Left ventricle myocardium superior (tissue), 1 donor: Measurements from ENCODE around the gene EPC1. TPM values are rescaled to one million over a fixed set of nuclear protein-coding genes. Genes with fewer than 3 reads are reported as not detected.
A peak's percentile ranks its signal among the peaks of the same experiment; 100 is the strongest.
"Not testable (repeated sequence)": the region's sequence is repeated elsewhere in the genome, so short reads cannot be mapped to it uniquely, and the experiment has no call there.

Source experiments
- ATAC-seq: fragments of 200-7000 bp; cut with Tn5 transposase; one replicate; pipeline ENCODE4 v1.9.1; 2020; ENCODE audit warnings: mild to moderate bottlenecking, moderate library complexity
- DNase-seq: peaks from one replicate; pipeline ENCODE4 v3.0.0-alpha.2; 2020
- intact Hi-C: fragments of 100-400 bp; cut with micrococcal nuclease; formaldehyde crosslinking; loops from one replicate; pipeline ENCODE4 v1.11.0; 2022
- long read RNA-seq: library from polyadenylated mRNA; unstranded; transcript quantifications from one replicate; pipeline ENCODE4 v2.0.0, GENCODE V29; 2021
- total RNA-seq: library from RNA; stranded (reverse); fragmentation: NEBNext Ultra II Directional; extraction: Animal tissue kit (Norgen Biotek cat#: 25700); gene quantifications from one replicate; pipeline ENCODE4 v1.2.1, GENCODE V29; 2021
- donor health status: DM: no; HTN: yes; CAD: no; lungs with severe emphysema.

Gene EPC1, protein sequence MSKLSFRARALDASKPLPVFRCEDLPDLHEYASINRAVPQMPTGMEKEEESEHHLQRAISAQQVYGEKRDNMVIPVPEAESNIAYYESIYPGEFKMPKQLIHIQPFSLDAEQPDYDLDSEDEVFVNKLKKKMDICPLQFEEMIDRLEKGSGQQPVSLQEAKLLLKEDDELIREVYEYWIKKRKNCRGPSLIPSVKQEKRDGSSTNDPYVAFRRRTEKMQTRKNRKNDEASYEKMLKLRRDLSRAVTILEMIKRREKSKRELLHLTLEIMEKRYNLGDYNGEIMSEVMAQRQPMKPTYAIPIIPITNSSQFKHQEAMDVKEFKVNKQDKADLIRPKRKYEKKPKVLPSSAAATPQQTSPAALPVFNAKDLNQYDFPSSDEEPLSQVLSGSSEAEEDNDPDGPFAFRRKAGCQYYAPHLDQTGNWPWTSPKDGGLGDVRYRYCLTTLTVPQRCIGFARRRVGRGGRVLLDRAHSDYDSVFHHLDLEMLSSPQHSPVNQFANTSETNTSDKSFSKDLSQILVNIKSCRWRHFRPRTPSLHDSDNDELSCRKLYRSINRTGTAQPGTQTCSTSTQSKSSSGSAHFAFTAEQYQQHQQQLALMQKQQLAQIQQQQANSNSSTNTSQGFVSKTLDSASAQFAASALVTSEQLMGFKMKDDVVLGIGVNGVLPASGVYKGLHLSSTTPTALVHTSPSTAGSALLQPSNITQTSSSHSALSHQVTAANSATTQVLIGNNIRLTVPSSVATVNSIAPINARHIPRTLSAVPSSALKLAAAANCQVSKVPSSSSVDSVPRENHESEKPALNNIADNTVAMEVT
- total RNA-seq, result 18.6 TPM
- long read RNA-seq, partial matches to known transcripts, result 7 of 11 reads
- long read RNA-seq, other reads (novel, unspliced or antisense), result 1 of 11 reads

DNA sequence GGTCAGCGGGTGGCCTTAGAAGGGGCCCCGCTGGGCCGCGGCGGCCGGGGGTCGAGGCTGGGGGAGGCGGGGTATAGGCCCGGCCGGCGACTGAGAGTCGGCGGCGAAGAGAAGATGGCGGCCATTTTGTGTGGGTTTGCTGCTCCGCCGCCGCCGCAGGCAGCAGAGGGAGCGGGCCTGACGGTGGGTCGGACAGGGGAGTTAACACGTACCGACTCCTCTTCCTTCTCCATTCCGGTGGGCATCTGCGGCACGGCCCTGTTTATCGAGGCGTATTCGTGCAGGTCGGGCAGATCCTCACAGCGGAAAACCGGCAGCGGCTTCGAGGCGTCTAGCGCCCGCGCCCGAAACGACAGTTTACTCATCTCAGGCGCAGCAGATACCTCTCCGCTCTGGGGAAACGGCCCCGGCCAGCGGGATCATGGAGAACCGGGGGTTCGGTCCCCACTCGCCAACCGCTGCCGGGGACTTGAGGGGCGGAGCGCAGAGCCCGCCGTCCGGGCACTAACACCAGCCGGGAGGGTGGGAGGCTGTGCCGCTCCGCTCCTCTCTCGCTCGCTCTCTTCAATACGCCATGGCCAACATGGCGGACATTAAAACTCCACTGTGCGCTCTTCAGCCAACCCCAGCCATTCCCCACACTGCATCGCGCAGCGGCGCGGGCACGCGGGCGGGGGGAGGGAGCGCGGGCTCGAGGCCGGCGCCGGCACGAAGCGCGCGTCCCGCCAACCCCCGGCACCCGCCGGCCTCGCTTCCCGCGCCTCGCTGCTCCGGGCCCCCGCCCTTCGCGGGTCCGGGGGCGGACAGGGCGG is at the start of gene EPC1:
Gene EPC1, minus strand, starts transcription at position 608 of the 812 bp plus-strand sequence. Its CDS starts 243 bp downstream, at position 365.
- intact Hi-C loops, result loop anchor here (5.0 kb wide), 1 partner anchor 89 kb away; no protein-coding TSS in a partner anchor
- peak; percentile 94 for ATAC-seq

DNA sequence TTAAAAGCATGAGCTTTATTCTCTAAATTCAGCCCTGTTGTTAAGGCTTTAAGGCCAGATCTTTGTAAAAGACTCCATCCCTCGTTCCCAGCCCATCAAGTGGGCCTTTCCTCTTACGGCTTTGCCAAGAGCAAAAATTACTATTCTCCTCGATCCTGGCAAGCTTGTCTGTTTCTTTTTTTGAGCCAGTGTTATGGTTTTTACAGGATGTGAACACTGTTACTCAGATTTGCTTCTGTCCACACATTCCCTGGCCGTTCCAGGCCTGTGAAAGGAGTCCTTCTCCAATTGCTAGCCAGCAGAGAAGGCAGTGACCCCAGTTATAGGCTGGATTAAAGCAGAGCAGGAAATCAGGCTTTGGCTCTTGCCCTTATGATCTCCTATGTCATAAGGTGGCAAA is 47.0 kb upstream of the EPC1 start:
- ATAC-seq (no peak), DNase-seq (no peak)
- intact Hi-C loops, result no loop called here

More for the DNA sequence above, at the start of gene EPC1:
- peak; percentile 92 for DNase-seq

DNA sequence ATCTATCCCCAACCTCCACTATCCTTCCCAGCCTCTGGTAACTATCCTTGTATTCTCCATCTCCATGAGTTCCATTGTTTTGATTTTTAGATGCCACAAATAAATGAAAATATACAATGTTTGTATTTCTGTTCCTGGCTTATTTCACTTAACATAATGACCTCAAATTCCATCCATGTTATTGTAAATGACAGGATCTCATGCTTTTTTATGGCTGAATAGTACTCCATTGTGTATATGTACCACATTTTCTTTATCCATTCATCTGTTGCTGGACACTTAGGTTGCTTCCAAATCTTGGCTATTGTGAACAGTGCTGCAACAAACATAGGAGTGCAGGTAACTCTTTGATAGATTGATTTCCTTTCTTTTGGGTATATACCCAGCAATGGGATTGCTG is 45.3 kb upstream of the EPC1 start:
- DNase-seq, ATAC-seq, intact Hi-C loops: not testable (repeated sequence)

DNA sequence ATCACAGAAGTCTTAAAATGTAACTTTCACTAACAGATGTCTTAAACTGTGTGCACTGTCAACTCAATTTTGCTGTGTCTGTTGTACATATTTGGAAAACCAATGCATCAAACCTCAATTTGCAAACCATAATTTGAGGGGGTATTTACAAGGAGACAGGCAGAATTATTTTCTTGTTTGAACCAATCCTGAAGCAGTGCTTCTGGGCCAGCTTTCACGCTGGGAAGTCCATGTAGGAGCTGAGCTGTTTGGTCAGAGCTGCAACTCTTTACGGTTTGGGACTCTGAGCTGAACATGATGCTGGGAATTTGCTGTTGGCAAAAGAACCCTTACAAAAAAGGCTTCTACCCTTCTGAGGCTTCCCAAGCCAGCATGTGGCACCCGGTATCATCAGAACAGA is 43.2 kb upstream of the EPC1 start:
- DNase-seq (no peak), ATAC-seq (no peak)
- intact Hi-C loops, result no loop called here

DNA sequence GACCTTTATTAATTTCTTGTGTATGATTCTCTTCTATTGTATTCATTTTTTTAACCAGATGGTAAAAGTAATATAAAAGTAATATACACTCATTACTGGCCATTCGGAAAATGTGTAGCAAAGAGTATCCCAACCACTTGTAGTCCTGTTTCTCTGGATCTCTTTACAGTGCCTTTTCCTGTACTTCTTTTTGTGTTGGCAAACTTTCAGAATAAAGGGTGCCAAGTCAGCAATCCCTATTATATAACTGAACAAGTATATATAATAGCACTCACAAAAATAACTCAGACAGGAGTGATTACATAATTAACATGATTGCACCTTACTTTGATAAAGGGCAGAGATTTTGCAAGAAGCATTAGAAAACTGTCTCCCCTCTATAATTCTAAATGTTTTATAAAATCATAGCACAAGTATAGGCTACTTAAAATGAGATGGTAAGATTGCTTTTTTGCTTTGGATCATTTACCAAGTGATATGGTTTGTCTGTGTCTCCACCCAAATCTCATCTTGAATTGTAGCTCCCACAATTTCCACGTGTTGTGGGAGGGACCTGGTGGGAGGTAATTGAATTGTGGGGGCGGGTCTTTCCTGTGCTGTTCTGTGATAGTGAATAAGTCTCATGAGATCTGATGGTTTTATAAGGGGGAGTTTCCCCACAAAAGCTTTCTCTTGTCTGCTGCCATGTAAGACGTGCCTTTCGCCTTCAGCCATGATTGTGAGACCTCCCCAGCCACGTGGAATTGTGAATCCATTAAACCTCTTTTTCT is 41.5 kb upstream of the EPC1 start:
- intact Hi-C loops, result no loop called here
- peak; percentile 71 for ATAC-seq

DNA sequence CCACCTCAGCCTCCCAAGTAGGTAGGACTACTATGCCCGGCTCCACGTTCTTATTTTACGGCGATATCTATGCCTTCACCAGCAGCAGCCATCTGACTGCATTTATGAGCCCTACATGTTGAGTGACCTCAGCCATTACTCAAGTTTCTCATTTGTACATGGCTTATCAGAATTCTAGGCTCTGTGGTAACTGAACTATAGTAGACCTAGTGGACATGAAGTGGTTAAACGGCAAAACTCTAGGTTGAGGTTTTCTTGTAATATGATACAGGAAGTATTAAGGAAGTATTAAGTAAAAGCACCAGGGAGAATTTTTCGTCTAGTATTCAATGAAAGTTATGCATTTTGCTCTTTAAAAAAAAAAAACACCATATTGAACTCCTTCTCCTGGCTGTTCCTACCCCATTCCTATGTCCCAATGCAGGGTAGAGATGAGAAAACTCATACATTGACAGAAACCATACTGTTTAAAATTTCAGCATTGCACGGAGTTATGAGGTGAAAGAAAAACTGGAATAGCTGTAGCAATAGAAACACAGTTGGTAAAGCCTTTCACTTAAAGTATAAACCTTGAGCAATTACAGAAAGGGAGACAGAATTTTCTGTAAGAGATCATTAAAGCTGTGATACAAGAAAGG is 39.8 kb upstream of the EPC1 start:
- ATAC-seq, result no peak
- intact Hi-C loops, result no loop called here
- DNase-seq, result no peak

More for the DNA sequence above, 41.5 kb upstream of the EPC1 start:
- DNase-seq, result no peak

DNA sequence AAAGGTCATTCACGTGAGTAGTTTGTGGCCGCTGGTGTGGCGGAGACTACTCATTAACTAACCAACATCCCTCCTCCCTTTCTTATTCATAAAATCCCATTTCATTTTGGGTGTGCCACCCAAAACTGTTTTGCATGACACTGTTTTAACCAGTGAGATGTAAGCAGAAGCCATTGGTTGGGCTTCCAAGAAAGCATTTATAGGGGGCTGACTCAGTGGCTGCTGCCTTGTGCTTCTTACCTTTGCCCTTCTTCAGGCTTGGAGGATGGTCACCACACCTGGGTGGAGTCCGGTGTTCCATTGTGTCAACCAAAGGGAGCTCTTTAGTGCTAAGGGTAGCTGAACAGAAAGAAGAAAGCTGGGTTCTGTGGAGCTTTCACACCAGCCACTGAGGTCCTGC is 37.2 kb upstream of the EPC1 start:
- intact Hi-C loops, result loop anchor here (5.0 kb wide), 1 partner anchor 58 kb away; no protein-coding TSS in a partner anchor
- no peak for DNase-seq
- ATAC-seq, result no peak

DNA sequence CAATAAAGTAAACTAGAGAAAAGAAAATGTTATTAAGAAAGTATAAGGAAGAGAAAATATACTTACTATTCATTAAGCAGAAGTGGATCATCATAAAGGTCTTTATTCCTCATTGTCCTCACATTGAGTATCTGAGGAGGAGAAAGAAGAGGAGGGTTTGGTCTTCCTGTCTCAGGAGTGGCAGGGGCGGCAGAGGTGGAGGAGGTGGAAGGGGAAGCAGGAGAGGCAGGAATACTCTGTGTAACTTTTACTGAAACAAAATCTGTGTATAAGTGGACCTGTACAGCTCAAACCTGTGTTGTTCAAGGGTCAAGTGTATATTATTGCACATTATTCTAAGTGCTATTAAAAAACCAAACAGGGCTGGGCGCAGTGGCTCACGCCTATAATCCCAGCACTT is 34.2 kb upstream of the EPC1 start:
- ATAC-seq, result no peak
- intact Hi-C loops, result loop anchor here (5.0 kb wide), 1 partner anchor 61 kb away; no protein-coding TSS in a partner anchor
- DNase-seq, result no peak

DNA sequence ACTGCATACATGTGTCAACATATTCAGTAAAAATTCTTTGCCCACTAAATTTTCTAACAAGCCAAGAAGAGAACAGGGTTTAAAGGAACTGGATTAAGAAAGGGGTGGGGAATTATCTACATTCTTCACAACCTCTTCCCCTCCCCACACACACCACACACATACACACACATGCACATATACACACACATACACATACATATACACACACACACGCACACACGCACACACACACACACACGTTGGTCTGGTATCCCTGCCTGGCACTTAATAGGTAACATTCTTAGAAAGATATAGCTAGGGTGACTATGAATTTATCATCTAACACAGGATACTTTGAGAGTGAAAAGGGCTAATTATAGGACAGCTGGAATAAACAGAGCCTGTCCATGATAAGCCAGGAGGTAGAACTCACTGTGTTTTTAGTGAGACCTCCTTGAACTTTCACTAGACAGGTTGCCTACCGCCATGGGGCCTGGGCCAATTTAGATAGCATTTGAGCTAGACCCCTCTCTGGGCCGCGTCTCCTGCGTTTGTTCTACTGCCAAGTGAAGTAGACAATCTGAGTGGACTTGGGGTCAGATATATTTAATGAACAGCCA is 33.1 kb upstream of the EPC1 start:
- intact Hi-C loops, result loop anchor here (5.0 kb wide), 1 partner anchor 62 kb away; no protein-coding TSS in a partner anchor
- DNase-seq, result no peak
- ATAC-seq, result peak; percentile 9

DNA sequence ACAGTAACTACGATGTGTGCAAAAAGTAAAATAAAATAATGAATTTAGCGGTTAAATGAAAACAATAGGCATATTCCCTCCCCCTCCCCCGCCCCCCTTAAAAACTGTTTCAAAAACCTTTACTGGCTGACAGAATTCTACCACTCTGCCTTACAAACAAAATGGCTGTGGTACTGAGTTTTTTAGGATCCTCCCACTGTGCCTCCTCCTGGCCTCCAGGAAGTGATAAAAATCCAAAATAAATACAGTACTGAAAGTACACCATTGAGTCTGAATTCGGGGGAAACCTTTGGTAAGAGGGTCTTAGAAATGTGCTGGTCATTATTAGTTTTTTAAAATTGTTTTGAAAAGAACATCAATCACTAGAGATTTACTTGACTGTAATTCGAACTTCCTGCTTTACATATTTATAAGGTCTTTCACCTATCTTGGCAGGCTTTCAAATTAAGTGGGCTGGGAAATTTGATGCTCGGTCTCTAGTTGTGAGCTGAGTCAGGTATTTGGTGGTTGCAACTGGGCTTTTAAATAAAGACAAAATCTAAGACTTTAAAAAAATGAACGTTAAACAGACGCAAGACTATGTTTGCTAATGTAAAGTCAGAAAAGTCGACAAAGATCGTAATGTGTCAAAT is 32.5 kb upstream of the EPC1 start:
- DNase-seq (no peak), ATAC-seq (peak; percentile 60)
- intact Hi-C loops, result no loop called here

DNA sequence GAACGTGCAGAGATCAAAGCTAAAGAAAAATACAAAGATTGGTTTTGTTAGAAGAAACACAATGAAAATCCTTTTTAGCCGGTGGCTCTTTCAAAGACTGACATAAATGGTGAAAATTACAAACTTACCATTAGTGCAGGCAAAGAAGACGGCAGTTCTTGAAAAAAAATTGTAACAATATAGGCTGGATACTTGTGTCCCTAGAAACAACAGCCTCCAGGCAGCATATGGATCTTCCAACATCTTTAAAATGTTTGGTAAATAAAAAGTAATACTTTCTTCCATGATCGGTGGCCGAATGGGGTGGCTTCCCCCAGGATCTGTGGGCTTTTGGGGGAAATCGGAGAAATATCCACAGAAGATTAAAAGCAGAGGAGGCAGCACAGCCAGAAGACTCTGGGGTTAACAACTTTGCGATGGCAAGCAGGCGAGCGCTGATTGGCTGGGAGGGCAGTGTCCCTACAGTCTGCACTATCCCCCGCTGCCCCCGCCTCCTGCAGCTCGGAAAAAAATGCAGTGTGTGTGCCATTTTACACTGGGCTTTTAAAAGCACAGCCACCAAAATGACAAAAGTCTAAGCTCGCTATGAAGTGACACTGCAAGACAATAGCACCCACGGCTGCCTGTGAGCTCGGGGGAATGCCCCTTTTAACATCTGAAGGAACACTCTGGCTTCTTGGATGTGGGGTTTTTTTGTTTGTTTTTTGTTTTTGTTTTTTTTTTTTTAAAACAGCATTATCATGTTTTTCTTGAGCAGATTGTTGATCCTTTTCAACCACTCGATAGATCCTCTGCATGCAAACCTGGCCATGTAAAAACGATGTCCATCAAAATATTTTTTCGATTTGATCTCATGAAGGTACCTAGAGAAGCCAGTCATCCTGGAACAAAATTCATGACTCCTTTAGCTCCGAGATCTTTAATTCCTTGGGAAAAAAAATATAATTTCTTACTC is 31.7 kb upstream of the EPC1 start:
- ATAC-seq, result peak; percentile 98
- DNase-seq, result peak; percentile 96
- intact Hi-C loops, result no loop called here

DNA sequence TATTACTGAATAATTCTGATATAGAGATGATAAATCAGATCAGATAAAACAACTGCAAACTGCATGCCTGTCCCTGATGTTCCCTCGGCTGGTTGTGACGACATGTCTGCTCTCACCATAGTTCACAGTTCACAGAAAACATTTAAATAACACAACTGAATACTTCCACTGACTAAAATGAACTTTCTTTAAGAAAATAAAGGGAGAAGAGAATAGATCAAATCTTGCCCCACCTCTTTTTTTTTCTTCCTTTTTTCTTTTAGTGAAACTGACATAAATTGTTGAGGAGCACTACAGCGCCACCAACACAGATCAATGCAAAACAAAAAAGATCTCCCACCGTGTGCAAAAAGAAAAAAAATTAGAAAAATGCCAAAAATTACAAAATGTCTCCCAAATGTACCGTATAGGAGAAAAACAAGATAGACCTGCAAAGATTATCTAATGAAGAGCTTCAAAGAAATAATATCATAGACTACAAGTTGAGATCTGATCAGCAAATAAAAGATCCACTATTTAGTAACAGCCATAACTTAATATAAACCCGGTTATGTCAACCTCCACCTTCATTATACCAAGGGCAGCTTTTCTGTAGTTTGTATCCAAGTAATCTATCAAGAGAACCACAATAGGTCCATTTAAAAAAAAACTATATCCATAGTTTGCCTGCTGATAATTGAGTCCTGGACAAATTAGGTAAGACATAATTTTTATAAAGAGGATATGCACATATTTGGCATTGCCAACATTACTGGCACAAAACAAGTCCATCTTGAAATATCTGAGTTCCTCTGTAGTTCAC is 30.7 kb upstream of the EPC1 start:
- intact Hi-C loops, result no loop called here
- DNase-seq (no peak), ATAC-seq (peak; percentile 40)

DNA sequence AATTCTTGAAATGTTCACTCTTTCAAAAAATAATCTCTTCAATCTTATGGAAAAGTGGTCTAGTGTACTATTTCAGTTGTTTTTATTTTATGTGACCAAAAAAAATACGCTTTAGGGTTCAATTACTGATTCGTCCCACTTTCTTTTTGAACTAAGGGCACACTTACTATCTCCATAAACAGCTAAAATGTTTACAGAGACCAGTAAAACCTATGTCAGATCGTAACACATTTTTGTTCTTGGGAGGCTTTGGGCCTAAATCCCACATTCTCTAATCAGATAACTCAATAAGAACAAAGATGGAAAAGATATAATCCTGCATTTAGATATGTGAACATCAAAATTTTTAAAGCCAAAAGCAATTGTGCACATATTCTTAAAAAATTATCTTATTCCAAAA is 29.8 kb upstream of the EPC1 start:
- intact Hi-C loops, result no loop called here
- no peak for ATAC-seq
- DNase-seq, result no peak

DNA sequence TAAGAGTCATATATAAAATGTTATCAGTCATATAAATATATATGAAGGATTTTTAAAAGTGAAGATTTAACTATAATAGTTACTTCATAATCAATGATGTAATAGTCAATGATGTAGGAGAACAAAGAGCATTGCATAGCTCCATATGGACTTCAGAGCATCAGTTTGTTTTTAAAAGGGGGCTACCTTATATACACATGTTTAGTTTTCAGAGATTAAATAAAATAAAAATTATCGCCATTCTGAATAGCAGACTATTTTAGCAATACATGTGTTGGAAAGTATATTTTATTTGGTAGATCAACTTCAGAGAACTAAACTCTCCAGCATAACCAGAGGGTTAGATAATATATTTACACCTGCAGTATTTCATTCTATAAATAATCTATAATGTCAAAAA is 29.1 kb upstream of the EPC1 start:
- ATAC-seq (no peak), DNase-seq (no peak)
- intact Hi-C loops, result no loop called here

DNA sequence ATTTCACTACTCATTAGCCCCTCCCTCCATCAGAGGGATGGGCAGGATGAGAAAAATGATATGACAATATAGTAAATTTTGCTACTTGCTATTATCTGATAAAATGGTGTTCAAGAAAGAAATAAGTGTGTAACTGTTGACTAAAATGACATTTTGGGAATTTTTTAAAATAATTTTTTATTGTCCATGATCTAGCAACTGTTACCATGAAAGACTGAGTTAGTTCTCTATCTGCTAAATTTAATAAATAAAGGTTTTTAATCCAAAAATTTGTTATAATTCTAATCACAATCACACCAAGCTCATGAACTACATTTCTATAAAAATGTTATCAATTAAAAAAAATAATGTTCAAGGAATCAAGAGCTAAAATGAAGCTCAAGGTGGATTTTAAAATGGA is 28.7 kb upstream of the EPC1 start:
- intact Hi-C loops, result no loop called here
- ATAC-seq (no peak), DNase-seq (no peak)
